IPS-18a (cell line): ENCODE results near the gene KAT8.
A peak's percentile ranks its signal among the peaks of the same experiment; 100 is the strongest.

ENCODE experiments used
- H3K27ac ChIP-seq: one replicate; pipeline ENCODE4 v1.5.1; 2013; ENCODE audit warnings: low read length
- H3K27me3 ChIP-seq: one replicate; pipeline ENCODE4 v1.6.1; 2013; ENCODE audit warnings: mild to moderate bottlenecking, low read length; ENCODE audit not compliant: control insufficient read depth, insufficient read depth
- H3K36me3 ChIP-seq: one replicate; pipeline ENCODE4 v1.6.1; 2013; ENCODE audit warnings: low read depth, low read length; ENCODE audit not compliant: control insufficient read depth
- H3K4me1 ChIP-seq: one replicate; pipeline ENCODE4 v1.6.1; 2013; ENCODE audit warnings: low read depth, low read length; ENCODE audit not compliant: control insufficient read depth
- H3K4me3 ChIP-seq: one replicate; pipeline ENCODE4 v1.5.1; 2013; ENCODE audit warnings: low read length
- H3K9ac ChIP-seq: one replicate; pipeline ENCODE4 v1.6.1; 2013; ENCODE audit warnings: mild to moderate bottlenecking, low read length, moderate library complexity
- H3K9me3 ChIP-seq: one replicate; pipeline ENCODE4 v1.6.1; 2013; ENCODE audit warnings: low read depth, low read length; ENCODE audit not compliant: control insufficient read depth

Gene KAT8

DNA sequence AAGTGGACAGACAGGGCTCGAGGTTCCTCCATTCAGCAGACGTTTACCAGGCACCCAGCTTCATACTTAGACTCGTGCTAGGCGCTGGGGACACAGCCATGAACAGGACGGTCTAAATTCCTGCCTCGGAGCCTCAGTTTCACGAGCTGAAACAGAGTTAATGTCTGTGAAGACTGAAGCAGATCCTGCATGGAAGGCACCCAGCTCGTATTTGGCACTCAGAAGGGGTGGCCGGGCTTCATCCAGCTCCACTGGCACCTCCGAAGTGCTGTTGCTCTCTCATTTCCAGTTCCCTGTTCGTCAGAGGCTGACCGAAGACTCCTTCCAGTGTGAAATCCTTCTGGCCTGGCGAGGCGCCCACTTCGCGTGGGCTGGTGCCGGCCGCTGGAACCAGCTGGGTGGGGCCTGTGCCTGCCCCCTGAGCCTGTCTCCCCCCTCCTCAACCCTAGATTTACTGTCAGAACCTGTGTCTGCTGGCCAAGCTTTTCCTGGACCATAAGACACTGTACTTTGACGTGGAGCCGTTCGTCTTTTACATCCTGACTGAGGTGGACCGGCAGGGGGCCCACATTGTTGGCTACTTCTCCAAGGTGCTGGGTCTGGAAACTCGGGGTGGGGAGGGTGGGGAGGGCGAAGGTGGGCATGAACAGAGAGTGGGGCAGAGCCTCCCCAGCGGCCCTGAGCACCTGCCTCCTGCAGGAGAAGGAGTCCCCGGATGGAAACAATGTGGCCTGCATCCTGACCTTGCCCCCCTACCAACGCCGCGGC, 12.3 kb downstream of the KAT8 start:
- Histone ChIP-seq H3K4me3 (no peak overlapping the region), H3K9me3 (no peaks in the 10 kb centered on the region), H3K4me1 (peaks cover 15% of the 10 kb centered on the region), H3K9ac (no peak overlapping the region), H3K27me3 (no peaks in the 10 kb centered on the region), H3K36me3 (peaks cover 18% of the 10 kb centered on the region), H3K27ac (no peak overlapping the region)

DNA sequence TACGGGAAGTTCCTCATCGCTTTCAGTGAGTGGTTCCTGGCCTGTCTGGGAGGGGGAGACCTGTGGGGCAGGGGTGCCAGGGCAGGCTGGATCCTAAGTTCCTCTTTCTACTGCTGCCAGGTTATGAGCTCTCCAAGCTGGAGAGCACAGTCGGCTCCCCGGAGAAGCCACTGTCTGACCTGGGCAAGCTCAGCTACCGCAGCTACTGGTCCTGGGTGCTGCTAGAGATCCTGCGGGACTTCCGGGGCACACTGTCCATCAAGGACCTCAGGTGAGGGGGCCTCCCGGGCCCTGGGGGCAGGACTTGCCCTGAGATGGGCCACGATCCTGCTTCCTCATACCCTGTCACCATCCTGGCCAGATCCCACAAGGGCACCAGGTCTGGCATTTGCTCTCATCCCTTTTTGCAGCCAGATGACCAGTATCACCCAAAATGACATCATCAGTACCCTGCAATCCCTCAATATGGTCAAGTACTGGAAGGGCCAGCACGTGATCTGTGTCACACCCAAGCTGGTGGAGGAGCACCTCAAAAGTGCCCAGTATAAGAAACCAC, 12.9 kb downstream of the KAT8 start:
- no peak overlapping the region for H3K4me3 ChIP-seq
- H3K9me3 ChIP-seq: no peaks in the 10 kb centered on the region
- peaks cover 16% of the 10 kb centered on the region for H3K4me1 ChIP-seq
- H3K27ac ChIP-seq: no peak overlapping the region
- peaks cover 18% of the 10 kb centered on the region for H3K36me3 ChIP-seq
- no peak overlapping the region for H3K9ac ChIP-seq
- H3K27me3 ChIP-seq: no peaks in the 10 kb centered on the region

DNA sequence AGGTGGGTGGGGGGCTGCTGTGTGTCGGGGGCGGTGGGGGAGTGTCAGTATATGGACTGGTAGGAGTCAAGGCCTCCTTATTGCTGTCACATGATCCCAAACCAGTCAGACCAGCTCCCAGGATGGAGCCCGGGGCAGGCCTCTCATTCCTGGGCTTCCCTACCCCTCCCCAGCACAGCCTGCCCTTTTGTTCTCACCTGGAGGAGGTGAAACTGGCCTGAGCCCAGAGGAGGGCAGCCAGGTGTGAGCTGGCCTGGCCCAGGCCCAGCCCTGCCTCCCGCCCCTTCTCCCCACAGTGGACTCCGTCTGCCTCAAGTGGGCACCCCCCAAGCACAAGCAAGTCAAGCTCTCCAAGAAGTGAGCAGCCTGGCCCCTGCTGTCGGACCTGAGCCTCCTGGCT, 13.4 kb downstream of the KAT8 start:
- no peaks in the 10 kb centered on the region for H3K27me3 ChIP-seq
- no peak overlapping the region for H3K9ac ChIP-seq
- H3K4me3 ChIP-seq: no peak overlapping the region
- no peaks in the 10 kb centered on the region for H3K9me3 ChIP-seq
- no peak overlapping the region for H3K27ac ChIP-seq
- H3K36me3 ChIP-seq: peaks cover 18% of the 10 kb centered on the region
- peaks cover 19% of the 10 kb centered on the region for H3K4me1 ChIP-seq

DNA sequence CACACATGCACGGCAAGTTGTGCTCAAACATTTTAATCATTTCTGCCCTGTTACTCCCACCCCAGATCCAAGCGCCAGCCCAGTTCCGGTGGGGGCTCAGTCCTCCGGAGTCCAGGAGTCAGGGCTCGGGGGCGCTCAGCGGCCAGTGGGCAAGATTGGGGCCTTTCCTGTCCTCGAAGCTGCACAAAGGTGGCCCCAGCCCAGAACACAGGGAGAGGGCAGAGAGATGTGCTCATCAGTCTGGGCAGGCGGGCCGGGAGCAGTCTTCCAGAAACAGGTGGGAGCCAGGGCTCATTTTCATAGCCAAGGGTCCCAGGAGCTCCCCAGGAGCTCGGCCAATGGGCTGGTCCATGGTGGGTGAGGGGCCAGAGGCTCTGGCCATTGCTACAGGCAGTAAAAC, 14.0 kb downstream of the KAT8 start:
- no peak overlapping the region for H3K9ac ChIP-seq
- H3K27me3 ChIP-seq: no peaks in the 10 kb centered on the region
- H3K9me3 ChIP-seq: no peaks in the 10 kb centered on the region
- H3K4me1 ChIP-seq: peaks cover 20% of the 10 kb centered on the region
- no peak overlapping the region for H3K27ac ChIP-seq
- no peak overlapping the region for H3K4me3 ChIP-seq
- H3K36me3 ChIP-seq: peaks cover 18% of the 10 kb centered on the region

DNA sequence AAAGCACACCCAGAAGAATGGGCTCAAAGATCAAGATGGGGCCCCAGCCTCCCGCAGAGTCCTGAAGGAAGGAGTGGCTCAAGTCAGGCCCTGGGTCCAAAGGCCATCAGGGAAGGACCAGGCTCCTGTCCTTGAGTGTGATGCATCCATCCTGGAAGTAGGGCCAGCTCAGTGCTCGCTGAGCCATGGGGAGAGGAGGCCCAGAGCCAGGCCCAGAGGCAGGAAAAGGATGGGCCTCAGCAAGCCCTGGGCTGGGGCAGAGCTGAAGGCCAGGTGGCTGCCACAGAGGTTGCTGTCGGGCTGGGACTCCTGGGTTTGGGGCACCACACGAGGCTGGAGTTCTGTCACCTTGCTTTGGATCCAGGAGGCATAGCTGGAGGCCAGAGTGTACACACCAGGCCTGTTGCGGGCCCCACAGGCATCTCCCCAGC, 14.4 kb downstream of the KAT8 start:
- H3K36me3 ChIP-seq: peaks cover 18% of the 10 kb centered on the region
- no peaks in the 10 kb centered on the region for H3K9me3 ChIP-seq
- no peaks in the 10 kb centered on the region for H3K27me3 ChIP-seq
- H3K4me1 ChIP-seq: peaks cover 20% of the 10 kb centered on the region
- no peak overlapping the region for H3K9ac ChIP-seq
- H3K27ac ChIP-seq: no peak overlapping the region
- no peak overlapping the region for H3K4me3 ChIP-seq

DNA sequence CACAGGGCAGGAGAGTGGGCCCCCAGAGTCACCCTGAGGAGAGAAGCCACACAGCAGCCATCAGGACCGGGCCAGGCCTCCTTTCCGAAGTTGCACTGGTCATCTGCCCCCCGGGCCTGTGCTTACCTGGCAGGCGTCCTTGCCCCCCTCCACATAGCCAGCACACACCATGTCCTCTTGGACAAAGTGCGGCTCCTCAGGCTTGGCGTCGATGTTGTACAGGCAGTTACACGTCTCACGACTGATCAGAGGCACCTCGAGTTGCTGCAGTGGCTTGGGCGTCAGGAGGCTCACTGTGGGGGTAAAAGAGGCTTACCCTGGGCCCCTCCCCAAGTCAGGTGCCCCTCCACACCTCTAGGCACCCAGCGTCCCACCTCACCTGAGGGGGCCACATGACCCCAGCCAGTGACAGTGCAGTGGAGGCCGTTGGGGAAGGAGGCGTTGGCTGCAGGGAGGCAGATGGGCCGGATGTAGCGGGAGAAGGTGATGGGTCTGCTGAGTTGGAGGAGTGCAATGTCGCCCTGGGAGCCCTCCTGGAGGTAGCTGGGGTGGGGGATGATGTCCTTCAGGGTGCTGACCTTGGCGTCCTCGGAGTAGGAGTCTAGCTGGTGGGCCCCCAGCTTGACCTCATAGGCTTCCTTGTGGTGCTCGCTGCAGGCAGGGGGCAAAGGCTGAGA, 15.0 kb downstream of the KAT8 start:
- H3K9me3 ChIP-seq: no peaks in the 10 kb centered on the region
- H3K9ac ChIP-seq: no peak overlapping the region
- peaks cover 14% of the 10 kb centered on the region for H3K36me3 ChIP-seq
- no peaks in the 10 kb centered on the region for H3K27me3 ChIP-seq
- H3K4me1 ChIP-seq: peaks cover 20% of the 10 kb centered on the region
- H3K27ac ChIP-seq: no peak overlapping the region
- H3K4me3 ChIP-seq: no peak overlapping the region

DNA sequence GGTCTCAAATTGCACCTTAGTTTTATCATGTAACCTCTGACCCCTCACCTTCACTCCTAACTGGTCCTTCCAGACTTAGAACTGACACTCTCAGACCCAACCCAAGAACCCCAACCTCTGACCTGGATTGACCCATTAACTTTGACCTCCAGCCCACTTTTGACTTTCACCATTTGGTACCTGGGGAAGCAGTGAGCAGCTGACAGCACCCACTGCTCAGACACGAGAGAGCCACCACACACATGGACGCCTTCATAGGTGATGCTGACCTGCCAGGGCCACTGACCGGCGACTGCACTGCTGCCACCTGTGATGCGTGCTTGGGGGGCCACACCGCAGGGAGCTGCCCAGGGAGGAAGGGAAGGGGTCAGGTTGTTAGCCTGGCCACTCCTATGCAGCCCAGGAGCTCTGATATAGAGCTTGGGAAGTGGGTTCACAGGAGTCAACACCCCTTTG, 15.6 kb downstream of the KAT8 start:
- peaks cover 20% of the 10 kb centered on the region for H3K4me1 ChIP-seq
- H3K27ac ChIP-seq: no peak overlapping the region
- H3K27me3 ChIP-seq: no peaks in the 10 kb centered on the region
- no peak overlapping the region for H3K4me3 ChIP-seq
- peaks cover 10% of the 10 kb centered on the region for H3K36me3 ChIP-seq
- H3K9me3 ChIP-seq: no peaks in the 10 kb centered on the region
- no peak overlapping the region for H3K9ac ChIP-seq

DNA sequence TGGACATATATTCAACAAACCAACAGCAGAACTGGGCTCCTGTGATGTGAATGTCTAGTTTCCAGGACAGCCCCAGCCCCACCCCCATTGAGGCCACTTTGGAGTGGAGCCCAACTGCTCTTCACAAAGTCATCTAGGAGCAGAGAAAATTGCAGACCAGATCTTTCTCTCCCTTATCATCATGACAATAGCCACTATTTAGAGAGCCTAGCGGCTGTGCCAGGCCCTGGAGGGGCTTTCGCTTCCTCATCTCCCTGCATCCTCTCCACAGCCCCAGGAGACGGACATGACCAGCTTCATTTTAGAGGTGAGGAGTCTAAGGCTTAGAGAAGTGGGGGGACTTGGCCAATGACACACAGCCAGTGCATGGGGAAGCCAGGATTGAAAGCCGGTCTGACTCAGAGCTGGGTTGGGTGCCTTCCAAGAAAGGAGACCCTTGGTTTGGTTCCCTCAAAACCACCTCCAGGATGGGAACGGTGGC, 16.7 kb downstream of the KAT8 start:
- Histone ChIP-seq H3K4me3 (peak overlapping the region; percentile 74), H3K9me3 (no peaks in the 10 kb centered on the region), H3K9ac (peak overlapping the region; percentile 82), H3K36me3 (peaks cover 10% of the 10 kb centered on the region), H3K27ac (no peak overlapping the region), H3K4me1 (peaks cover 30% of the 10 kb centered on the region), H3K27me3 (no peaks in the 10 kb centered on the region)

DNA sequence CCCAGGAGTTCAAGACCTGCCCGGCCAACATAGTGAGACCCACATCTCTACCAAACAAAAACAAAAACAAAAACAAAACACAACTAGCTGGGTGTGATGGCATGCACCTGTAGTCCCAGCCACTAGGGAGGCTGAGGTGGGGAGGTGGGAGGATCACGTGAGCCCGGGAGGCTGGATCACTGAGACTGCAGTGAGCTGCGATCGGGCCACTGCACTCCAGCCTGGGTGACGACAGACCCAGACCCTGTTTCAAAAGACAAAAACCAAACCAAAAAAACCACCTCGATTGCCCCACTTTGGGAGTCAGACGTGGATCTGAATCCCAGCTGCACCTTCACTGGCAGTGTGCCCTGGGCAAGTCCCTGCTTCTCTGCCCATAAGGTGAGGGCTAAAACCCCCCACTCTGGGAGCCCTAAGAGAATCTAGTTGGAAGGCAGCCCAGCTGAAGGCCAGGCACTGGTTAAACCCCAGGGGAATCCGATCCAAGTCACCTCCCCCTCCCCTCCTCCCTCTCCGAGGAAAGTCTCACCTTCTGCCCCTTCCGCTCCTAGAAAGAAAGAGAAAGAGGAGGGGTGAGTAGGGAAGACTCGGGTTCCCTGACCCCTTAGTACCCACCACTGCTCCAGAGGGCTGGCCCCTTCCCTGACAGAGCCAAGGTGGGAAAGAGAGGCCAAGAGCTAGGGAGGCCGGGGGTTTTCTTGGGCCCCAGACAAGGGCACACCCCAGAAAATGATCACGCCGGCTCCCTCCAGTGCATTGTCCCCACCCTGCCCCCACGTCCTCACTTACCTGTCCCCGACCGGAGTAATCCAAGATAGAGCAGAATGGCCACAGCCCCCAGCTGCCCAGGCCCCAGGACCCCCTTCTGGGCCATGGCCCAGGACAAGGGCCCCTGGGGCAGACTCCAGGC, 17.4 kb downstream of the KAT8 start:
- Histone ChIP-seq H3K27me3 (no peaks in the 10 kb centered on the region), H3K9ac (peak overlapping the region; percentile 82), H3K4me3 (peak overlapping the region; percentile 74), H3K9me3 (no peaks in the 10 kb centered on the region), H3K4me1 (peaks cover 33% of the 10 kb centered on the region), H3K36me3 (peaks cover 10% of the 10 kb centered on the region), H3K27ac (peak overlapping the region; percentile 78)

DNA sequence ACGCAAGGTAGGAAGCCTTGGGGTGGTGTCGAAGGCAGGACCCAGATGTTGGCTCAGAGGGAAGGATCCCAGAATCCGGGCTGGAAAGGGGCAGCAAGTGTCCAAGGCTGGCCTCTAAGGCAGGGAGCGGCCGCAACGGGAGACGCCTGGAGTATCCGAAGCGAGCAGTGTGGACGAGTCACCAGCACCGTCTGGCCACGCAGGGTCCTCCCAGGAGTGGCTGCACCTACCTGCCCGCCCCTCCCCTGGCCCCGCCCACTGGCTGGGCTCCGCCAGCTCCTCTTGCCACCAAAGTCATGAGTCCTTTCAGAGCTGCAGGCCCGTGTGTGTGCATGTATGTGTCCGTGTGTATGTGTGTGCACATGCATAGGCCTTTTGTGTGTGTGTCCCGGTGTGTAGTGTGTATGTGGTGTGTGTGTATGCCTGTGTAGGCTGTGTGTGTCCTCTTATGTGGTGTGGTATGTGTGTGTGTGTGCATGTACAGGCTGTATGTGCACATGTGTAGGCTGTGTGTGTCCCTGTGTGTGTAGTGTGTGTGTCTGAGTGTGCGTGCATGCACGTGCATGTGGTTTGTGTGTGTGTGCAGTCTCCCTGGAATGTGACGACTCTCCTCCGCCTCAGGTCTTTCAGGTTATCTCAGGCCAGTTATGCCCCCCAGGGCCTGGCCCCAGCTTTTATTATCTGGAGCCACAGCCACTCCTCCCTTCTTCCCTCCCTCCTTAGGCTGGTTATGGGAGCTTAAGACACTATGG, 18.2 kb downstream of the KAT8 start, which contains the start of gene PRSS8:
Gene PRSS8 (minus strand): TSS at position 193 of the 752 bp plus-strand sequence. CDS start 229 bp downstream, outside the sequence.
- H3K4me3 ChIP-seq: peak within 1 kb of the TSS; percentile 74

More for the DNA sequence above, 18.2 kb downstream of the KAT8 start, which contains the start of gene PRSS8:
- peak within 1 kb of the TSS; percentile 82 for H3K9ac ChIP-seq
- peaks cover 33% of the 10 kb centered on the region for H3K4me1 ChIP-seq
- H3K36me3 ChIP-seq: peaks cover 10% of the 10 kb centered on the region
- peak within 1 kb of the TSS; percentile 78 for H3K27ac ChIP-seq
- no peaks in the 10 kb centered on the region for H3K27me3 ChIP-seq
- no peaks in the 10 kb centered on the region for H3K9me3 ChIP-seq
